Neuronal stem cell (in vitro differentiated cells): Measurements from ENCODE around the gene IDH3G.
A peak's percentile ranks its signal among the peaks of the same experiment; 100 is the strongest.

Experiments used
- DNase-seq: peaks from one replicate; pipeline ENCODE4 v3.0.0-alpha.2; 2013; ENCODE audit warnings: low spot score
- H2AFZ ChIP-seq: one replicate; pipeline ENCODE4 v1.6.1; 2013; ENCODE audit warnings: mild to moderate bottlenecking, low read length, inconsistent platforms
- H2AK5ac ChIP-seq: 2 replicates; pipeline ENCODE4 v1.6.1; 2013; ENCODE audit warnings: low read depth, mild to moderate bottlenecking, inconsistent platforms, low read length, moderate library complexity, mixed read lengths
- H2BK120ac ChIP-seq: 2 replicates; pipeline ENCODE4 v1.6.1; 2013; ENCODE audit warnings: low read depth, mild to moderate bottlenecking, inconsistent platforms, low read length, moderate library complexity, mixed read lengths
- H2BK12ac ChIP-seq: one replicate; pipeline ENCODE4 v1.6.1; 2013; ENCODE audit warnings: low read length, inconsistent platforms
- H2BK15ac ChIP-seq: 2 replicates; pipeline ENCODE4 v1.6.1; 2013; ENCODE audit warnings: mild to moderate bottlenecking, low read length, inconsistent platforms, mixed read lengths
- H2BK5ac ChIP-seq: one replicate; pipeline ENCODE4 v1.6.1; 2013; ENCODE audit warnings: inconsistent platforms, mild to moderate bottlenecking, low read length, moderate library complexity
- H3K14ac ChIP-seq: one replicate; pipeline ENCODE4 v1.6.1; 2013; ENCODE audit warnings: low read length, inconsistent platforms
- H3K18ac ChIP-seq: 2 replicates; pipeline ENCODE4 v1.6.1; 2013; ENCODE audit warnings: low read length, inconsistent platforms
- H3K23ac ChIP-seq: 2 replicates; pipeline ENCODE4 v1.6.1; 2013; ENCODE audit warnings: low read depth, mild to moderate bottlenecking, mixed read lengths, low read length, inconsistent platforms; ENCODE audit not compliant: poor library complexity
- H3K27ac ChIP-seq: replicated peaks from 3 replicates; pipeline ENCODE4 v1.5.1; 2013; ENCODE audit warnings: low read length, inconsistent platforms
- H3K27me3 ChIP-seq, 3 experiments: 2 replicates each; pipeline ENCODE4 v1.6.1; 2013; ENCODE audit warnings: low read length in 3 of 3, mild to moderate bottlenecking in 2 of 3, inconsistent platforms in 1 of 3, low read depth in 1 of 3, mixed read lengths in 1 of 3, moderate library complexity in 1 of 3; ENCODE audit not compliant: control insufficient read depth in 3 of 3, insufficient read depth in 3 of 3
- H3K36me3 ChIP-seq, 2 donors: replicated peaks in 1 of 2; 2 replicates each; pipeline ENCODE4 v1.6.1; 2013; ENCODE audit warnings: low read length in 2 of 2; ENCODE audit not compliant: control insufficient read depth in 2 of 2, insufficient read depth in 2 of 2
- H3K4ac ChIP-seq: 2 replicates; pipeline ENCODE4 v1.6.1; 2013; ENCODE audit warnings: inconsistent platforms, mild to moderate bottlenecking, low read length, moderate library complexity
- H3K4me1 ChIP-seq, 2 donors: 1 replicate in 1 of 2; 2 replicates in 1 of 2; pipeline ENCODE4 v1.6.1; 2013; ENCODE audit warnings: low read length in 2 of 2, low read depth in 1 of 2; ENCODE audit not compliant: control insufficient read depth in 2 of 2, insufficient read depth in 1 of 2
- H3K4me2 ChIP-seq: one replicate; pipeline ENCODE4 v1.6.1; 2013; ENCODE audit warnings: mild to moderate bottlenecking, low read length, inconsistent platforms; ENCODE audit not compliant: insufficient read depth, poor library complexity, severe bottlenecking
- H3K4me3 ChIP-seq, 2 donors: 2 replicates each; pipeline ENCODE4 v1.5.1; 2013; ENCODE audit warnings: low read length in 2 of 2, mild to moderate bottlenecking in 2 of 2, inconsistent platforms in 1 of 2, moderate library complexity in 1 of 2
- H3K79me1 ChIP-seq: one replicate; pipeline ENCODE4 v1.6.1; 2013; ENCODE audit warnings: low read depth, mild to moderate bottlenecking, inconsistent platforms, low read length, moderate library complexity
- H3K9ac ChIP-seq: one replicate; pipeline ENCODE4 v1.6.1; 2013; ENCODE audit warnings: mild to moderate bottlenecking, low read depth, low read length, inconsistent platforms; ENCODE audit not compliant: poor library complexity
- H3K9me3 ChIP-seq, 2 donors: replicated peaks in 1 of 2; 2 replicates each; pipeline versions ENCODE3 to v1.6.1; 2013; ENCODE audit warnings: low read length in 2 of 2, mild to moderate bottlenecking in 2 of 2, inconsistent platforms in 1 of 2, low read depth in 1 of 2, mixed read lengths in 1 of 2, moderate library complexity in 1 of 2; ENCODE audit not compliant: control insufficient read depth in 2 of 2, insufficient read depth in 1 of 2
- H4K8ac ChIP-seq: one replicate; pipeline ENCODE4 v1.6.1; 2013; ENCODE audit warnings: low read depth, mild to moderate bottlenecking, inconsistent platforms, low read length, moderate library complexity
- H4K91ac ChIP-seq: one replicate; pipeline ENCODE4 v1.6.1; 2013; ENCODE audit warnings: low read length, low read depth, mild to moderate bottlenecking, inconsistent platforms; ENCODE audit not compliant: poor library complexity
- WGBS, 2 donors: extraction: QIAGEN DNeasy Blood & Tissue Kit; methylation state at CpG; one replicate each; pipeline ENCODE4 v1.1.7; 2013; ENCODE audit warnings: missing lambda C conversion rate in 2 of 2, mixed read lengths in 1 of 2; ENCODE audit not compliant: insufficient read length in 2 of 2, insufficient replicate concordance in 1 of 2; ENCODE audit errors: extremely low coverage in 2 of 2; 5-methylcytosine and 5-hydroxymethylcytosine counted together

IDH3G gene

GRCh38 chrX:153789654-153790053 lies 4.5 kb downstream of the IDH3G start:
- no peak overlapping the region for H3K9ac ChIP-seq
- H2AK5ac ChIP-seq: no peak overlapping the region
- peaks cover 0 to 14% (median 0%) of the 10 kb centered on the region in 3 experiments for H3K27me3 ChIP-seq
- H3K23ac ChIP-seq: peak overlapping the region; percentile 12
- H4K91ac ChIP-seq: no peak overlapping the region
- no peak overlapping the region for H2BK120ac ChIP-seq
- H3K9me3 ChIP-seq: no peaks in the 10 kb centered on the region
- no peak overlapping the region for H3K4me3 ChIP-seq
- DNase-seq: no peak
- no peak overlapping the region for H2AFZ ChIP-seq
- H3K4ac ChIP-seq: no peak overlapping the region
- H2BK5ac ChIP-seq: no peak overlapping the region
- WGBS, 2 donors: no CpG with 5 or more reads among the region's 12 CpGs
- H3K4me1 ChIP-seq: peaks cover 0 to 2% of the 10 kb centered on the region in 2 donors
- no peak overlapping the region for H2BK12ac ChIP-seq
- no peak overlapping the region for H3K18ac ChIP-seq
- H3K27ac ChIP-seq: no peak overlapping the region
- peaks cover 8 to 32% of the 10 kb centered on the region in 2 donors for H3K36me3 ChIP-seq
- H3K4me2 ChIP-seq: no peak overlapping the region
- H3K14ac ChIP-seq: no peak overlapping the region
- no peak overlapping the region for H2BK15ac ChIP-seq
- no peaks in the 10 kb centered on the region for H3K79me1 ChIP-seq
- H4K8ac ChIP-seq: no peak overlapping the region

- Histone ChIP-seq H3K27me3 (peaks cover 0 to 8% (median 0%) of the 10 kb centered on the region in 3 experiments), H2AK5ac (no peak overlapping the region), H2BK12ac (no peak overlapping the region), H3K4me2 (no peak overlapping the region), H2BK5ac (no peak overlapping the region), H3K27ac (no peak overlapping the region), H2BK15ac (no peak overlapping the region), H3K9ac (no peak overlapping the region), H3K14ac (no peak overlapping the region), H4K91ac (no peak overlapping the region), H3K18ac (no peak overlapping the region), H3K79me1 (no peaks in the 10 kb centered on the region), H3K4me1 (no peaks in the 10 kb centered on the region), H4K8ac (no peak overlapping the region), H3K36me3 (peaks cover 8 to 30% of the 10 kb centered on the region in 2 donors), H3K9me3 (no peaks in the 10 kb centered on the region), H2AFZ (no peak overlapping the region), H3K4ac (no peak overlapping the region), H3K23ac (no peak overlapping the region), H3K4me3 (no peak overlapping the region), H2BK120ac (no peak overlapping the region)
- DNase-seq: no peak
- WGBS, 2 donors: no CpG with 5 or more reads among the region's 15 CpGs
Observed at GRCh38 chrX:153786669-153787068, 7.5 kb downstream of the IDH3G start.

GRCh38 chrX:153784325-153784967 lies 9.7 kb downstream of the IDH3G start:
- WGBS, 2 donors: no CpG with 5 or more reads among the region's 27 CpGs
- peaks cover 7 to 21% of the 10 kb centered on the region in 2 donors for H3K36me3 ChIP-seq
- H3K79me1 ChIP-seq: no peaks in the 10 kb centered on the region
- H2AFZ ChIP-seq: no peak overlapping the region
- no peak overlapping the region for H3K4ac ChIP-seq
- no peak overlapping the region for H3K9ac ChIP-seq
- no peak overlapping the region for H3K23ac ChIP-seq
- H4K91ac ChIP-seq: no peak overlapping the region
- H4K8ac ChIP-seq: no peak overlapping the region
- H3K14ac ChIP-seq: no peak overlapping the region
- H3K18ac ChIP-seq: no peak overlapping the region
- H3K4me2 ChIP-seq: no peak overlapping the region
- no peak overlapping the region for H3K27ac ChIP-seq
- no peak overlapping the region for H3K4me3 ChIP-seq
- H2BK5ac ChIP-seq: no peak overlapping the region
- no peak overlapping the region for H2BK12ac ChIP-seq
- H3K9me3 ChIP-seq: no peaks in the 10 kb centered on the region
- DNase-seq: no peak
- no peak overlapping the region for H2BK15ac ChIP-seq
- no peak overlapping the region for H2AK5ac ChIP-seq
- peaks cover 0 to 2% (median 0%) of the 10 kb centered on the region in 3 experiments for H3K27me3 ChIP-seq
- H2BK120ac ChIP-seq: no peak overlapping the region
- H3K4me1 ChIP-seq: peaks cover 0 to 1% of the 10 kb centered on the region in 2 donors

- Histone ChIP-seq H2BK120ac (no peak overlapping the region), H3K18ac (no peak overlapping the region), H3K36me3 (peaks cover 7 to 21% of the 10 kb centered on the region in 2 donors), H2AK5ac (no peak overlapping the region), H3K4me2 (no peak overlapping the region), H3K9me3 (no peaks in the 10 kb centered on the region), H2BK12ac (peak overlapping the region; percentile 58), H3K4ac (no peak overlapping the region), H4K8ac (no peak overlapping the region), H2BK15ac (no peak overlapping the region), H3K27ac (no peak overlapping the region), H3K14ac (no peak overlapping the region), H3K9ac (no peak overlapping the region), H2AFZ (no peak overlapping the region), H3K4me1 (peaks cover 0 to 1% of the 10 kb centered on the region in 2 donors), H3K79me1 (no peaks in the 10 kb centered on the region), H3K27me3 (peaks cover 0 to 2% (median 0%) of the 10 kb centered on the region in 3 experiments), H3K23ac (no peak overlapping the region), H3K4me3 (no peak overlapping the region), H2BK5ac (no peak overlapping the region), H4K91ac (no peak overlapping the region)
- no peak for DNase-seq
- WGBS, 2 donors: no CpG with 5 or more reads among the region's 24 CpGs
Observed at GRCh38 chrX:153783378-153784013, 10.7 kb downstream of the IDH3G start.
